SK-N-SH (cell line): ENCODE results near the gene MYO1B. TPM values are rescaled to one million over a fixed set of nuclear protein-coding genes. Genes with fewer than 3 reads are reported as not detected.

Experiments
- CTCF ChIA-PET: fragments of 300-600, 350-600 bp; formaldehyde crosslinking; extraction: SDS; loops from one replicate; lab custom pipeline; 2021; lab: Yijun Ruan, JAX
- POLR2A ChIA-PET: fragments of 350-600 bp; sonication (Branson Sonifier 250); formaldehyde crosslinking; extraction: SDS; loops from one replicate; lab custom pipeline; 2020; ENCODE audit warnings: antibody characterized with exemption, inconsistent platforms; lab: Yijun Ruan, JAX
- DNase-seq: peaks from one replicate; pipeline ENCODE4 v3.0.0; 2012
- H2AFZ ChIP-seq: fragments of 200-600 bp; sonication (generic); 2 replicates; pipeline ENCODE4 v1.8.1; 2016; ENCODE audit warnings: antibody characterized with exemption, mild to moderate bottlenecking, low read depth
- H3F3A ChIP-seq: fragments of 200-600 bp; sonication (generic); replicated peaks from 2 replicates; pipeline ENCODE3; 2016; ENCODE audit warnings: antibody characterized with exemption, mild to moderate bottlenecking; ENCODE audit not compliant: insufficient read depth
- H3K27ac ChIP-seq, 2 experiments: fragments of 200-500 bp in 1 of 2; fragments of 200-600 bp in 1 of 2; sonication (Bioruptor generic) in 1 of 2; sonication (generic), shearing (Covaris generic) in 1 of 2; 2 replicates each; pipeline versions ENCODE4 v1.5.1 to v1.6.1; 2014 to 2016; ENCODE audit warnings: low read depth in 2 of 2, inconsistent platforms in 1 of 2, low read length in 1 of 2, mild to moderate bottlenecking in 1 of 2, mixed read lengths in 1 of 2
- H3K27me3 ChIP-seq: fragments of 200-600 bp; sonication (generic), shearing (Covaris generic); 2 replicates; pipeline ENCODE4 v1.6.1; 2016; ENCODE audit warnings: mixed run types; ENCODE audit not compliant: insufficient read depth
- H3K36me3 ChIP-seq, 2 experiments: fragments of 200-500 bp in 1 of 2; fragments of 200-600 bp in 1 of 2; sonication (Bioruptor generic) in 1 of 2; sonication (generic) in 1 of 2; replicated peaks in 1 of 2; 2 replicates each; pipeline versions ENCODE3 to v1.5.1; 2014 to 2016; ENCODE audit warnings: low read length in 1 of 2, mild to moderate bottlenecking in 1 of 2; ENCODE audit not compliant: insufficient read depth in 2 of 2, control insufficient read depth in 1 of 2
- H3K4me1 ChIP-seq, 2 experiments: fragments of 200-500 bp in 1 of 2; fragments of 200-600 bp in 1 of 2; sonication (Bioruptor generic) in 1 of 2; sonication (generic), shearing (Covaris generic) in 1 of 2; 2 replicates each; pipeline versions ENCODE4 v1.5.1 to v1.6.1; 2014 to 2016; ENCODE audit warnings: low read depth in 1 of 2, low read length in 1 of 2, mixed run types in 1 of 2; ENCODE audit not compliant: insufficient read depth in 2 of 2, control insufficient read depth in 1 of 2
- H3K4me2 ChIP-seq: fragments of 200-600 bp; sonication (generic), shearing (Covaris generic); 2 replicates; pipeline ENCODE4 v1.6.1; 2017; ENCODE audit warnings: mixed run types
- H3K4me3 ChIP-seq, 2 experiments: fragments of 200-500 bp in 1 of 2; fragments of 200-600 bp in 1 of 2; sonication (Bioruptor generic) in 1 of 2; sonication (generic), shearing (Covaris generic) in 1 of 2; 2 replicates each; pipeline versions ENCODE4 v1.5.1 to v1.8.1; 2014 to 2016; ENCODE audit warnings: low read depth in 2 of 2, inconsistent platforms in 1 of 2, low read length in 1 of 2, mild to moderate bottlenecking in 1 of 2, mixed read lengths in 1 of 2, moderate library complexity in 1 of 2
- H3K79me2 ChIP-seq: fragments of 200-600 bp; sonication (generic); 2 replicates; pipeline ENCODE4 v1.8.1; 2017; ENCODE audit warnings: mild to moderate bottlenecking; ENCODE audit not compliant: insufficient read depth
- H3K9ac ChIP-seq: fragments of 200-600 bp; sonication (generic); 2 replicates; pipeline ENCODE4 v1.6.1; 2017; ENCODE audit warnings: mixed run types
- H3K9me2 ChIP-seq: fragments of 200-600 bp; sonication (generic); 2 replicates; pipeline ENCODE4 v1.6.1; 2017; ENCODE audit warnings: mixed run types
- H3K9me3 ChIP-seq: fragments of 200-600 bp; sonication (generic); 2 replicates; pipeline ENCODE4 v1.6.1; 2017; ENCODE audit warnings: mixed run types, mild to moderate bottlenecking, moderate library complexity
- H4K20me1 ChIP-seq: fragments of 200-600 bp; sonication (generic); 2 replicates; pipeline ENCODE4 v1.6.1; 2017; ENCODE audit warnings: mild to moderate bottlenecking, mixed run types; ENCODE audit not compliant: insufficient read depth
- CHD2 ChIP-seq: fragments of 150-350 bp; IDR thresholded peaks from 2 replicates; pipeline ENCODE4 v1.6.1; 2018; ENCODE audit warnings: low read length; ENCODE audit not compliant: partially characterized antibody
- ELF1 ChIP-seq: IDR thresholded peaks from 2 replicates; pipeline ENCODE4 v1.4.0; 2012
- FOSL2 ChIP-seq: IDR thresholded peaks from 2 replicates; pipeline ENCODE4 v1.4.0; 2012; ENCODE audit warnings: low read depth, mild to moderate bottlenecking, moderate library complexity, borderline replicate concordance
- MAX ChIP-seq: IDR thresholded peaks from 2 replicates; pipeline ENCODE4 v1.4.0; 2012; ENCODE audit warnings: low read depth
- MXI1 ChIP-seq: IDR thresholded peaks from 2 replicates; pipeline ENCODE4 v1.6.1; 2012; ENCODE audit warnings: mild to moderate bottlenecking, low read depth, low read length, improper control_type of control experiment
- NFIC ChIP-seq: IDR thresholded peaks from 2 replicates; pipeline ENCODE4 v1.4.0; 2012; ENCODE audit warnings: borderline replicate concordance
- POLR2AphosphoS5 ChIP-seq: IDR thresholded peaks from 2 replicates; pipeline ENCODE4 v1.6.1; 2012; ENCODE audit warnings: low read depth, low read length
- REST ChIP-seq: IDR thresholded peaks from 2 replicates; pipeline ENCODE4 v1.6.1; 2012; ENCODE audit warnings: mild to moderate bottlenecking, low read depth, low read length, moderate library complexity
- RFX5 ChIP-seq: IDR thresholded peaks from 2 replicates; pipeline ENCODE4 v1.6.1; 2012; ENCODE audit warnings: mild to moderate bottlenecking, improper control_type of control experiment, low read length
- SMC3 ChIP-seq: IDR thresholded peaks from 2 replicates; pipeline ENCODE4 v1.6.1; 2012; ENCODE audit warnings: low read depth, low read length, improper control_type of control experiment
- TAF1 ChIP-seq: IDR thresholded peaks from 2 replicates; pipeline ENCODE4 v1.6.1; 2012; ENCODE audit warnings: low read depth, mild to moderate bottlenecking, low read length, moderate library complexity, borderline replicate concordance
- TCF12 ChIP-seq: IDR thresholded peaks from 2 replicates; pipeline ENCODE4 v1.4.0; 2012
- TEAD4 ChIP-seq: IDR thresholded peaks from 2 replicates; pipeline ENCODE4 v1.4.0; 2012; ENCODE audit warnings: mild to moderate bottlenecking, borderline replicate concordance; ENCODE audit not compliant: insufficient read depth
- WGBS: methylation state at CpG from one replicate; pipeline ENCODE4 v1.1.6; 2017; ENCODE audit warnings: low lambda C conversion rate; 5-methylcytosine and 5-hydroxymethylcytosine counted together
- polyA plus RNA-seq, 3 experiments: library from polyadenylated mRNA; depleted of rRNA; stranded (reverse); fragments of >200 nt; gene quantifications; 2 replicates each; pipeline ENCODE4 v1.2.3, GENCODE V29; 2012
- small RNA-seq, 7 experiments: library from RNA; depleted of rRNA; stranded (forward); fragments of <200 nt; gene quantifications; one replicate each; pipeline ENCODE3, GENCODE V24; 2012

Gene MYO1B
- polyA plus RNA-seq, 1 of the 3 experiments (the other 2 are of a cell fraction): 20.2 TPM

- TF ChIP-seq REST (no peak), SMC3 (no peak), TAF1 (no peak), POLR2AphosphoS5 (no peak)
Measured at GRCh38 chr2:191470306-191470705, 225.1 kb downstream of the MYO1B start (continued).

- no peaks in the 10 kb centered on the region for H3F3A ChIP-seq
- CTCF ChIA-PET: no interaction called here
- H3K27me3 ChIP-seq: no peaks in the 10 kb centered on the region; the same call in 1 of the 2 replicates
- no peaks in the 10 kb centered on the region for H3K36me3 ChIP-seq
- no peak for DNase-seq
- H4K20me1 ChIP-seq: no peaks in the 10 kb centered on the region
- no peak overlapping the region for H3K9ac ChIP-seq
- WGBS: 55% methylated on average over 1 of the region's 1 CpG
- POLR2A ChIA-PET: no interaction called here
- no peaks in the 10 kb centered on the region for H3K9me2 ChIP-seq
- H3K79me2 ChIP-seq: no peaks in the 10 kb centered on the region
- no peaks in the 10 kb centered on the region for H3K9me3 ChIP-seq
- H2AFZ ChIP-seq: no peak overlapping the region
- no peak overlapping the region for H3K4me2 ChIP-seq
- H3K4me1 ChIP-seq: peaks cover 0 to 15% of the 10 kb centered on the region in 2 experiments; a peak in 2 of 4 replicates
- TF ChIP-seq TCF12: no peak
- no peak for TF ChIP-seq FOSL2
- TF ChIP-seq CHD2: no peak
- no peak for TF ChIP-seq NFIC
- no peak for TF ChIP-seq TEAD4
- TF ChIP-seq MAX: no peak
- TF ChIP-seq MXI1: no peak
- no peak for TF ChIP-seq REST
- TF ChIP-seq RFX5: no peak
- TF ChIP-seq ELF1: no peak
- no peak overlapping the region for H3K27ac ChIP-seq
- no peak overlapping the region for H3K4me3 ChIP-seq
Measured at GRCh38 chr2:191474464-191474863, 229.3 kb downstream of the MYO1B start.

Small RNAs within 50 kb of the gene (small RNA-seq; reads per million reads assigned to genes)
- gene RNU6-1045P: 0 reads per million in 7 experiments

Other genes with a start within 250 kb of the MYO1B start
- gene STAT1, start 231.2 kb upstream of the MYO1B start, polyA plus RNA-seq (2012; rRNA removed): 22.1 and 26.9 TPM in 2 replicates
- 0.12 and 0.19 TPM in 2 replicates for gene STAT4, start 94.4 kb upstream of the MYO1B start, polyA plus RNA-seq (2012; rRNA removed)